Gastrocnemius medialis (tissue), 4 donors: Measurements from ENCODE around the gene CSNK2A3.

ENCODE experiments used
- POLR2A ChIP-seq, 2 donors: fragments of 450-650 bp; IDR thresholded peaks; one replicate each; pipeline ENCODE4 v1.6.1; 2017; ENCODE audit warnings: antibody characterized with exemption in 2 of 2, mild to moderate bottlenecking in 2 of 2, moderate library complexity in 2 of 2
- TF ChIP-seq, protein P1 (sequence below), 5 experiments: fragments of 450-650 bp in 3 of 5; fragments of 200-600 bp in 2 of 5; sonication (generic) in 2 of 5; IDR thresholded peaks in 4 of 5; conservative IDR thresholded peaks in 1 of 5; 1 replicate in 4 of 5; 2 replicates in 1 of 5; pipeline ENCODE4 v1.5.1; 2016 to 2019; ENCODE audit warnings: antibody characterized with exemption in 5 of 5, mild to moderate bottlenecking in 3 of 5, moderate library complexity in 3 of 5

DNA sequence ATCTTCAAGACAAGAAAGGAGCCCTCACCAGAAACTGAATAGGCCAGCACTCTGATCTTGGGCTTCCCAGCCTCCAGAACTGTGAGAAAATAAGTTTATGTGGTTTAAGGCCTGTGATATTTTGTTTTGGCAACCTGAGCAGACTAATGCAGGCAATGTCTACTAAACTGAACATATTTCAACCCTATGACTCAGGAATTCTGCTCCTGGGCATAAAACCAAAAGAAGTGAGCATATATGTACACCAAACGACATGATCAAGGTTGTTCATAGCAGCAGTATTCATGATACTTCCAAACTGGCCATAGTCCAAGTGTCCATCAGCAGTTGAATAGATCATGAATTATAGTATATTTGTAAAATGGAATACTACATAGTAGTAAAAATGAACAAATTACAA lies 29.0 kb downstream of the CSNK2A3 start:
- TF ChIP-seq, protein P1, sequence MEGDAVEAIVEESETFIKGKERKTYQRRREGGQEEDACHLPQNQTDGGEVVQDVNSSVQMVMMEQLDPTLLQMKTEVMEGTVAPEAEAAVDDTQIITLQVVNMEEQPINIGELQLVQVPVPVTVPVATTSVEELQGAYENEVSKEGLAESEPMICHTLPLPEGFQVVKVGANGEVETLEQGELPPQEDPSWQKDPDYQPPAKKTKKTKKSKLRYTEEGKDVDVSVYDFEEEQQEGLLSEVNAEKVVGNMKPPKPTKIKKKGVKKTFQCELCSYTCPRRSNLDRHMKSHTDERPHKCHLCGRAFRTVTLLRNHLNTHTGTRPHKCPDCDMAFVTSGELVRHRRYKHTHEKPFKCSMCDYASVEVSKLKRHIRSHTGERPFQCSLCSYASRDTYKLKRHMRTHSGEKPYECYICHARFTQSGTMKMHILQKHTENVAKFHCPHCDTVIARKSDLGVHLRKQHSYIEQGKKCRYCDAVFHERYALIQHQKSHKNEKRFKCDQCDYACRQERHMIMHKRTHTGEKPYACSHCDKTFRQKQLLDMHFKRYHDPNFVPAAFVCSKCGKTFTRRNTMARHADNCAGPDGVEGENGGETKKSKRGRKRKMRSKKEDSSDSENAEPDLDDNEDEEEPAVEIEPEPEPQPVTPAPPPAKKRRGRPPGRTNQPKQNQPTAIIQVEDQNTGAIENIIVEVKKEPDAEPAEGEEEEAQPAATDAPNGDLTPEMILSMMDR (IDR thresholded peaks at IDR 0.05 in 4 of 5, conservative IDR thresholded peaks at IDR 0.05 in 1 of 5) = no peak
- TF ChIP-seq POLR2A (IDR thresholded peaks at IDR 0.05) = no peak
